ENCODE results near the gene ZNG1F. TPM values are rescaled to one million over a fixed set of nuclear protein-coding genes. Genes with fewer than 3 reads are reported as not detected.
"Not testable (repeated sequence)": the region's sequence is repeated elsewhere in the genome, so short reads cannot be mapped to it uniquely, and the experiment has no call there.

Gene ZNG1F
- total and polyA plus RNA-seq, 2 donors from 2014 or later, result 9.3 to 40.2 TPM

- DNase-seq; H3K9ac ChIP-seq (ENCODE audit: low read length in 3 of 3); H3K27me3 ChIP-seq (ENCODE audit: control insufficient read depth, insufficient read depth, low read length); H3K36me3 ChIP-seq (ENCODE audit: control insufficient read depth in 2 of 3, insufficient read depth in 3 of 3, low read length in 3 of 3); H3K9me3 ChIP-seq (ENCODE audit: control insufficient read depth in 2 of 3, insufficient read depth in 1 of 3, low read length in 3 of 3); H3K4me1 ChIP-seq (ENCODE audit: control insufficient read depth in 2 of 3, insufficient read depth in 2 of 3, low read depth in 1 of 3, low read length in 3 of 3); H3K27ac ChIP-seq (ENCODE audit: low read depth in 2 of 2, low read length in 2 of 2); FAIRE-seq; H3K4me3 ChIP-seq (ENCODE audit: low read length in 3 of 3); intact Hi-C loops (cut with DNase I): not testable (repeated sequence)
These were observed 69.8 kb downstream of the ZNG1F start for GRCh38 chr9:41119311-41119710.

GRCh38 chr9:41113348-41113747, 75.8 kb downstream of the ZNG1F start:
- H3K9ac ChIP-seq (ENCODE audit: low read length in 3 of 3); H3K36me3 ChIP-seq (ENCODE audit: control insufficient read depth in 2 of 3, insufficient read depth in 3 of 3, low read length in 3 of 3); FAIRE-seq; H3K9me3 ChIP-seq (ENCODE audit: control insufficient read depth in 2 of 3, insufficient read depth in 1 of 3, low read length in 3 of 3); intact Hi-C loops (cut with DNase I); DNase-seq; H3K27me3 ChIP-seq (ENCODE audit: control insufficient read depth, insufficient read depth, low read length); H3K27ac ChIP-seq (ENCODE audit: low read depth in 2 of 2, low read length in 2 of 2); H3K4me1 ChIP-seq (ENCODE audit: control insufficient read depth in 2 of 3, insufficient read depth in 2 of 3, low read depth in 1 of 3, low read length in 3 of 3); H3K4me3 ChIP-seq (ENCODE audit: low read length in 3 of 3): not testable (repeated sequence)

DNA sequence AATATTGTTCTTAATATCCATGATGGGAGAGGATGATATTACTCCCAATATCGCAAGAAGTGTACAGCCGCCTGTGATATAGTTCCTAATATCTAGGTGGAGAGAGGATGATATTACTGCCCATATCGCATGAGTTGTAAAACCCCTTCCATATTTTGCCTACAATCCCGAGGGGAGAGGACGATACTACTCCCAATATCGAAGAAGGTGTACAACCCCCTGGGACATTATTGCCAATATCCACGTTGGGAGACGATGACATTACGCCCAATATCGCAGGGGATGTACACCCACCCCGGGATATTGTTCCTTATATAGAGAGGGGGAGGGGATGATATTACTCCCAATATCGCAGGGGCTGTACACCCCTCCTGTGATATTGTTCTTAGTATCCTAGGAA, 77.7 kb downstream of the ZNG1F start:
- intact Hi-C loops (cut with DNase I); H3K9ac ChIP-seq (ENCODE audit: low read length in 3 of 3); DNase-seq; H3K27me3 ChIP-seq (ENCODE audit: control insufficient read depth, insufficient read depth, low read length); H3K9me3 ChIP-seq (ENCODE audit: control insufficient read depth in 2 of 3, insufficient read depth in 1 of 3, low read length in 3 of 3); H3K36me3 ChIP-seq (ENCODE audit: control insufficient read depth in 2 of 3, insufficient read depth in 3 of 3, low read length in 3 of 3); H3K4me1 ChIP-seq (ENCODE audit: control insufficient read depth in 2 of 3, insufficient read depth in 2 of 3, low read depth in 1 of 3, low read length in 3 of 3); H3K27ac ChIP-seq (ENCODE audit: low read depth in 2 of 2, low read length in 2 of 2); FAIRE-seq; H3K4me3 ChIP-seq (ENCODE audit: low read length in 3 of 3): not testable (repeated sequence)

GRCh38 chr9:41110913-41111312, 78.2 kb downstream of the ZNG1F start:
- H3K27ac ChIP-seq (ENCODE audit: low read depth in 2 of 2, low read length in 2 of 2); FAIRE-seq; H3K36me3 ChIP-seq (ENCODE audit: control insufficient read depth in 2 of 3, insufficient read depth in 3 of 3, low read length in 3 of 3); intact Hi-C loops (cut with DNase I); H3K9ac ChIP-seq (ENCODE audit: low read length in 3 of 3); H3K27me3 ChIP-seq (ENCODE audit: control insufficient read depth, insufficient read depth, low read length); H3K9me3 ChIP-seq (ENCODE audit: control insufficient read depth in 2 of 3, insufficient read depth in 1 of 3, low read length in 3 of 3); H3K4me1 ChIP-seq (ENCODE audit: control insufficient read depth in 2 of 3, insufficient read depth in 2 of 3, low read depth in 1 of 3, low read length in 3 of 3); H3K4me3 ChIP-seq (ENCODE audit: low read length in 3 of 3): not testable (repeated sequence)
- peak in 1 of 5 donors; percentile 23 for DNase-seq

GRCh38 chr9:41109253-41109652, 79.9 kb downstream of the ZNG1F start:
- intact Hi-C loops (cut with DNase I); H3K27ac ChIP-seq (ENCODE audit: low read depth in 2 of 2, low read length in 2 of 2); H3K9me3 ChIP-seq (ENCODE audit: control insufficient read depth in 2 of 3, insufficient read depth in 1 of 3, low read length in 3 of 3); H3K27me3 ChIP-seq (ENCODE audit: control insufficient read depth, insufficient read depth, low read length); H3K4me1 ChIP-seq (ENCODE audit: control insufficient read depth in 2 of 3, insufficient read depth in 2 of 3, low read depth in 1 of 3, low read length in 3 of 3); H3K9ac ChIP-seq (ENCODE audit: low read length in 3 of 3); H3K4me3 ChIP-seq (ENCODE audit: low read length in 3 of 3); H3K36me3 ChIP-seq (ENCODE audit: control insufficient read depth in 2 of 3, insufficient read depth in 3 of 3, low read length in 3 of 3); FAIRE-seq; DNase-seq: not testable (repeated sequence)

- H3K27me3 ChIP-seq (ENCODE audit: control insufficient read depth, insufficient read depth, low read length); H3K9ac ChIP-seq (ENCODE audit: low read length in 3 of 3); H3K4me3 ChIP-seq (ENCODE audit: low read length in 3 of 3); H3K9me3 ChIP-seq (ENCODE audit: control insufficient read depth in 2 of 3, insufficient read depth in 1 of 3, low read length in 3 of 3); H3K4me1 ChIP-seq (ENCODE audit: control insufficient read depth in 2 of 3, insufficient read depth in 2 of 3, low read depth in 1 of 3, low read length in 3 of 3); H3K36me3 ChIP-seq (ENCODE audit: control insufficient read depth in 2 of 3, insufficient read depth in 3 of 3, low read length in 3 of 3); H3K27ac ChIP-seq (ENCODE audit: low read depth in 2 of 2, low read length in 2 of 2); intact Hi-C loops (cut with DNase I); FAIRE-seq: not testable (repeated sequence)
- DNase-seq, result peak in 2 of 5 donors; percentile 36 to 42
These were observed 80.3 kb downstream of the ZNG1F start for GRCh38 chr9:41108816-41109215.

GRCh38 chr9:41106472-41107116, 82.5 kb downstream of the ZNG1F start:
- intact Hi-C loops (cut with DNase I); FAIRE-seq; H3K4me1 ChIP-seq (ENCODE audit: control insufficient read depth in 2 of 3, insufficient read depth in 2 of 3, low read depth in 1 of 3, low read length in 3 of 3); H3K9ac ChIP-seq (ENCODE audit: low read length in 3 of 3); H3K4me3 ChIP-seq (ENCODE audit: low read length in 3 of 3); H3K27ac ChIP-seq (ENCODE audit: low read depth in 2 of 2, low read length in 2 of 2); H3K27me3 ChIP-seq (ENCODE audit: control insufficient read depth, insufficient read depth, low read length); H3K36me3 ChIP-seq (ENCODE audit: control insufficient read depth in 2 of 3, insufficient read depth in 3 of 3, low read length in 3 of 3); H3K9me3 ChIP-seq (ENCODE audit: control insufficient read depth in 2 of 3, insufficient read depth in 1 of 3, low read length in 3 of 3): not testable (repeated sequence)
- DNase-seq, result peak in 1 of 5 donors; percentile 26

- FAIRE-seq; intact Hi-C loops (cut with DNase I): not testable (repeated sequence)
These were observed 83.4 kb downstream of the ZNG1F start for GRCh38 chr9:41105557-41106253.

More at GRCh38 chr9:41105557-41106253, 83.4 kb downstream of the ZNG1F start:
- H3K9ac ChIP-seq (ENCODE audit: low read length in 3 of 3); H3K27ac ChIP-seq (ENCODE audit: low read depth in 2 of 2, low read length in 2 of 2); H3K9me3 ChIP-seq (ENCODE audit: control insufficient read depth in 2 of 3, insufficient read depth in 1 of 3, low read length in 3 of 3); H3K4me3 ChIP-seq (ENCODE audit: low read length in 3 of 3); H3K27me3 ChIP-seq (ENCODE audit: control insufficient read depth, insufficient read depth, low read length); H3K4me1 ChIP-seq (ENCODE audit: control insufficient read depth in 2 of 3, insufficient read depth in 2 of 3, low read depth in 1 of 3, low read length in 3 of 3); H3K36me3 ChIP-seq (ENCODE audit: control insufficient read depth in 2 of 3, insufficient read depth in 3 of 3, low read length in 3 of 3): not testable (repeated sequence)
- DNase-seq, result peak in 1 of 5 donors; percentile 25
